22Rv1 (cell line): Measurements from ENCODE around the gene C1QB.

Experiments
- H3K27ac ChIP-seq: fragments of 450-650 bp; 2 replicates; pipeline ENCODE4 v1.5.1; 2017
- CTCF ChIP-seq: fragments of 450-650 bp; IDR thresholded peaks from 2 replicates; pipeline ENCODE4 v1.5.1; 2017; ENCODE audit warnings: mild to moderate bottlenecking
- ZFX ChIP-seq: fragments of 450-650 bp; IDR thresholded peaks from 2 replicates; pipeline ENCODE4 v1.6.1; 2017; ENCODE audit warnings: antibody characterized with exemption, borderline replicate concordance

C1QB gene

GRCh38 chr1:22709891-22710700 is 57.1 kb downstream of the C1QB start:
- no peak overlapping the region for H3K27ac ChIP-seq
- TF ChIP-seq CTCF: no peak
- TF ChIP-seq ZFX: no peak

GRCh38 chr1:22710701-22711049 is 57.6 kb downstream of the C1QB start, which contains the start of gene EPHB2:
Gene EPHB2 (plus strand): TSS chr1:22710839. CDS start chr1:22710983, 144 bp downstream.
- TF ChIP-seq CTCF (no peak), ZFX (no peak)
- H3K27ac ChIP-seq: no peak within 1 kb of the TSS

- no peak overlapping the region for H3K27ac ChIP-seq
- TF ChIP-seq ZFX (no peak), CTCF (no peak)
Observed at GRCh38 chr1:22711071-22711470, 58.0 kb downstream of the C1QB start.
